ENCODE data around the gene HOXC11. TPM values are rescaled to one million over a fixed set of nuclear protein-coding genes. Genes with fewer than 3 reads are reported as not detected.

Gene HOXC11
- total and polyA plus RNA-seq, 2 donors (not counting 1 experiment from before 2014, with no cell fraction given): not detected

GRCh38 chr12:54007538-54008259 is 34.8 kb downstream of the HOXC11 start:
- no peaks in the 10 kb centered on the region for H3K79me2 ChIP-seq (ENCODE audit: control insufficient read depth, insufficient read depth, low read length)
- no peak for TF ChIP-seq CTCF (IDR thresholded peaks at IDR 0.05)
- no peak for TF ChIP-seq EZH2 (IDR thresholded peaks at IDR 0.05; ENCODE audit: borderline replicate concordance, insufficient read depth, low read depth, low read length, poor library complexity, severe bottlenecking)
- no peaks in the 10 kb centered on the region for H3K9me3 Mint-ChIP-seq (ENCODE audit: insufficient read depth)
- no peak overlapping the region for H3K4me3 ChIP-seq (ENCODE audit: control extremely low read depth in 1 of 5, extremely low read depth in 1 of 5, insufficient read depth in 1 of 5, low read depth in 2 of 5, low read length in 4 of 5)
- no peak overlapping the region for H2AFZ ChIP-seq (ENCODE audit: insufficient read depth, low read depth, low read length, poor library complexity, severe bottlenecking)
- no CpG with 5 or more reads among the region's 2 CpGs for WGBS (ENCODE audit: insufficient coverage)
- CTCF ChIA-PET: interaction anchor here (0.8 to 6.7 kb wide), 8 partner anchors 20 to 354 kb away, joined by 3 to 159 read pairs (median 32); partner anchors contain the start of genes HOXC5, HOXC6 and SMUG1
- H3K27ac Mint-ChIP-seq: peak overlapping the region; percentile 5
- H3K27me3 Mint-ChIP-seq: peaks cover 74% of the 10 kb centered on the region
- H3K36me3 ChIP-seq (replicated peaks in 1 of 2; ENCODE audit: control extremely low read depth in 1 of 2, control insufficient read depth in 1 of 2, extremely low read depth in 1 of 2, insufficient read depth in 2 of 2, low read length in 1 of 2): no peaks in the 10 kb centered on the region
- H4K20me1 ChIP-seq (ENCODE audit: control insufficient read depth, insufficient read depth, low read length, poor library complexity, severe bottlenecking): no peaks in the 10 kb centered on the region
- POLR2A ChIA-PET: interaction anchor here (0.6 kb wide), 1 partner anchor 209 kb away, joined by 3 read pairs; no protein-coding TSS in a partner anchor
- H3K4me1 Mint-ChIP-seq: peaks cover 32% of the 10 kb centered on the region
- no peak overlapping the region for H3K4me3 Mint-ChIP-seq
- intact Hi-C loops (cut with micrococcal nuclease): loop anchor here (5.0 to 10.0 kb wide), 3 partner anchors 45 to 357 kb away; partner anchors contain the start of genes CBX5, GPR84, HNRNPA1 and HOXC4
- ATAC-seq (ENCODE audit: low read depth) (no peak), DNase-seq (no peak)
- H3K4me2 ChIP-seq (replicated peaks; ENCODE audit: low read depth, low read length, poor library complexity, severe bottlenecking): no peak overlapping the region
- peaks cover 0 to 43% (median 0%) of the 10 kb centered on the region in 3 donors for H3K9me3 ChIP-seq (ENCODE audit: control extremely low read depth in 1 of 3, control insufficient read depth in 2 of 3, insufficient read depth in 1 of 3, low read length in 2 of 3)
- peaks cover 0 to 91% (median 77%) of the 10 kb centered on the region in 4 experiments for H3K27me3 ChIP-seq (replicated peaks in 1 of 4; ENCODE audit: control extremely low read depth in 1 of 4, control insufficient read depth in 3 of 4, insufficient read depth in 4 of 4, low read length in 3 of 4)
- peaks cover 30 to 55% of the 10 kb centered on the region in 2 donors for H3K4me1 ChIP-seq (ENCODE audit: control insufficient read depth in 2 of 2, insufficient read depth in 2 of 2, low read length in 2 of 2)
- H3K9ac ChIP-seq (ENCODE audit: low read length): no peak overlapping the region
- H3K27ac ChIP-seq (ENCODE audit: low read length in 2 of 2): no peak overlapping the region

- peak overlapping the region; percentile 8 for H3K4me3 Mint-ChIP-seq
- intact Hi-C loops (cut with micrococcal nuclease): loop anchor here (5.0 to 10.0 kb wide), 3 partner anchors 44 to 357 kb away; partner anchors contain the start of genes CBX5, GPR84, HNRNPA1 and HOXC4
- DNase-seq (no peak), ATAC-seq (ENCODE audit: low read depth) (no peak)
- no peak overlapping the region for H3K9ac ChIP-seq (ENCODE audit: low read length)
- no peaks in the 10 kb centered on the region for H4K20me1 ChIP-seq (ENCODE audit: control insufficient read depth, insufficient read depth, low read length, poor library complexity, severe bottlenecking)
- H3K9me3 ChIP-seq (ENCODE audit: control extremely low read depth in 1 of 3, control insufficient read depth in 2 of 3, insufficient read depth in 1 of 3, low read length in 2 of 3): peaks cover 0 to 43% (median 0%) of the 10 kb centered on the region in 3 donors
- H3K27me3 Mint-ChIP-seq: peaks cover 74% of the 10 kb centered on the region
- H3K27ac ChIP-seq (ENCODE audit: low read length in 2 of 2): no peak overlapping the region
- H3K27me3 ChIP-seq (replicated peaks in 1 of 4; ENCODE audit: control extremely low read depth in 1 of 4, control insufficient read depth in 3 of 4, insufficient read depth in 4 of 4, low read length in 3 of 4): peaks cover 0 to 91% (median 78%) of the 10 kb centered on the region in 4 experiments
- peaks cover 30 to 60% of the 10 kb centered on the region in 2 donors for H3K4me1 ChIP-seq (ENCODE audit: control insufficient read depth in 2 of 2, insufficient read depth in 2 of 2, low read length in 2 of 2)
- peaks cover 32% of the 10 kb centered on the region for H3K4me1 Mint-ChIP-seq
- no peak overlapping the region for H3K4me3 ChIP-seq (ENCODE audit: control extremely low read depth in 1 of 5, extremely low read depth in 1 of 5, insufficient read depth in 1 of 5, low read depth in 2 of 5, low read length in 4 of 5)
- H3K27ac Mint-ChIP-seq: no peak overlapping the region
- no peaks in the 10 kb centered on the region for H3K9me3 Mint-ChIP-seq (ENCODE audit: insufficient read depth)
- H3K36me3 ChIP-seq (replicated peaks in 1 of 2; ENCODE audit: control extremely low read depth in 1 of 2, control insufficient read depth in 1 of 2, extremely low read depth in 1 of 2, insufficient read depth in 2 of 2, low read length in 1 of 2): no peaks in the 10 kb centered on the region
- no peak overlapping the region for H2AFZ ChIP-seq (ENCODE audit: insufficient read depth, low read depth, low read length, poor library complexity, severe bottlenecking)
- TF ChIP-seq CTCF (IDR thresholded peaks at IDR 0.05) (no peak), EZH2 (IDR thresholded peaks at IDR 0.05; ENCODE audit: borderline replicate concordance, insufficient read depth, low read depth, low read length, poor library complexity, severe bottlenecking) (no peak)
- H3K4me2 ChIP-seq (replicated peaks; ENCODE audit: low read depth, low read length, poor library complexity, severe bottlenecking): no peak overlapping the region
- POLR2A ChIA-PET: no interaction called here
- CTCF ChIA-PET: interaction anchor here (0.8 to 6.7 kb wide), 7 partner anchors 24 to 354 kb away, joined by 3 to 159 read pairs (median 56); partner anchors contain the start of genes HOXC5 and SMUG1
- WGBS (ENCODE audit: insufficient coverage): 20% methylated on average over 1 of the region's 2 CpGs
- H3K79me2 ChIP-seq (ENCODE audit: control insufficient read depth, insufficient read depth, low read length): no peaks in the 10 kb centered on the region
Measured at GRCh38 chr12:54008260-54008552, 35.3 kb downstream of the HOXC11 start.
